PC-3 (cell line): ENCODE results near the gene EPN2. TPM values are rescaled to one million over a fixed set of nuclear protein-coding genes. Genes with fewer than 3 reads are reported as not detected.

Experiments
- ATAC-seq: fragments of 200-7000 bp; cut with Tn5 transposase; 2 replicates; pipeline ENCODE4 v1.9.1; 2020; ENCODE audit warnings: mild to moderate bottlenecking, moderate library complexity
- BruUV-seq: library from RNA; stranded (reverse); fragments of 400-500 nt; replicated peaks from 2 replicates; lab custom pipeline; 2021; lab: Mats Ljungman, UMichigan
- CTCF ChIA-PET: fragments of 300-600 bp; sonication (Branson Sonifier 250); formaldehyde crosslinking; loops from one replicate; lab custom pipeline; 2022; ENCODE audit warnings: antibody characterized with exemption; lab: Charles Lee
- POLR2A ChIA-PET: fragments of 300-600 bp; sonication (Branson Sonifier 250); formaldehyde crosslinking; loops from one replicate; lab custom pipeline; 2022; ENCODE audit warnings: antibody characterized with exemption; ENCODE audit not compliant: unreplicated experiment; lab: Charles Lee
- DNase-seq: peaks from one replicate; pipeline ENCODE4 v3.0.0-alpha.2; 2015
- H2AFZ ChIP-seq: fragments of 300-600 bp; sonication (generic); 2 replicates; pipeline ENCODE4 v1.6.0; 2016; ENCODE audit warnings: antibody characterized with exemption, low read length
- H3F3A ChIP-seq: fragments of 300-600 bp; sonication (generic); one replicate; pipeline ENCODE4 v1.6.0; 2017; ENCODE audit warnings: antibody characterized with exemption, low read length, control low read depth, mild to moderate bottlenecking; ENCODE audit not compliant: unreplicated experiment
- H3K27ac ChIP-seq: fragments of 300-600 bp; sonication (generic); 2 replicates; pipeline ENCODE4 v1.5.1; 2016; ENCODE audit warnings: mild to moderate bottlenecking, low read length
- H3K27me3 ChIP-seq: fragments of 300-600 bp; sonication (generic); 2 replicates; pipeline ENCODE4 v1.6.1; 2016; ENCODE audit warnings: low read length, mixed read lengths
- H3K36me3 ChIP-seq: fragments of 300-600 bp; sonication (generic); 2 replicates; pipeline ENCODE4 v1.6.1; 2016; ENCODE audit warnings: low read depth, mixed run types, low read length, mixed read lengths
- H3K4me1 ChIP-seq: fragments of 300-600 bp; sonication (generic); 2 replicates; pipeline ENCODE4 v1.5.1; 2016; ENCODE audit warnings: low read length; ENCODE audit not compliant: insufficient read depth
- H3K4me2 ChIP-seq: fragments of 300-600 bp; sonication (generic); 2 replicates; pipeline ENCODE4 v1.6.0; 2016; ENCODE audit warnings: low read length
- H3K4me3 ChIP-seq: fragments of 300-600 bp; sonication (generic); 2 replicates; pipeline ENCODE4 v1.5.1; 2016; ENCODE audit warnings: mild to moderate bottlenecking, low read length, mixed read lengths
- H3K79me2 ChIP-seq: fragments of 300-600 bp; sonication (generic); 2 replicates; pipeline ENCODE4 v1.6.1; 2017; ENCODE audit warnings: low read length, mixed read lengths
- H3K9ac ChIP-seq: fragments of 300-600 bp; sonication (generic); 2 replicates; pipeline ENCODE4 v1.6.0; 2016; ENCODE audit warnings: mild to moderate bottlenecking, low read length
- H3K9me2 ChIP-seq: fragments of 300-600 bp; sonication (generic); replicated peaks from 2 replicates; pipeline ENCODE4 v1.6.1; 2016; ENCODE audit warnings: mixed run types, low read length, mixed read lengths
- H3K9me3 ChIP-seq: fragments of 300-600 bp; sonication (generic); 2 replicates; pipeline ENCODE4 v1.6.1; 2016; ENCODE audit warnings: low read length, mixed read lengths
- H4K20me1 ChIP-seq: fragments of 300-600 bp; sonication (generic); 2 replicates; pipeline ENCODE4 v1.6.1; 2016; ENCODE audit warnings: low read length, mixed read lengths
- EZH2 ChIP-seq: fragments of 300-600 bp; sonication (generic); IDR thresholded peaks from one replicate; pipeline ENCODE4 v1.6.1; 2017; ENCODE audit warnings: antibody characterized with exemption, mild to moderate bottlenecking, low read length; ENCODE audit not compliant: unreplicated experiment
- EZH2phosphoT487 ChIP-seq: fragments of 300-600 bp; sonication (generic); IDR thresholded peaks from 2 replicates; pipeline ENCODE4 v1.6.1; 2018; ENCODE audit warnings: mild to moderate bottlenecking, antibody characterized with exemption, low read length, borderline replicate concordance
- intact Hi-C: fragments of 100-400 bp; cut with micrococcal nuclease; formaldehyde crosslinking; loops from 2 replicates; pipeline ENCODE4 v1.9.0; 2023
- total RNA-seq: library from RNA; depleted of rRNA; stranded (reverse); fragments of >200 nt; gene quantifications from 2 replicates; pipeline ENCODE4 v1.2.3, GENCODE V29; 2014
- TF ChIP-seq, protein P1 (sequence below): fragments of 300-600 bp; sonication (generic); conservative IDR thresholded peaks from 2 replicates; pipeline ENCODE4 v1.5.1; 2017; ENCODE audit warnings: antibody characterized with exemption, low read depth, mild to moderate bottlenecking, low read length

Gene EPN2
- total RNA-seq, 1 experiment from 2014 or later, result 46.4 TPM

DNA sequence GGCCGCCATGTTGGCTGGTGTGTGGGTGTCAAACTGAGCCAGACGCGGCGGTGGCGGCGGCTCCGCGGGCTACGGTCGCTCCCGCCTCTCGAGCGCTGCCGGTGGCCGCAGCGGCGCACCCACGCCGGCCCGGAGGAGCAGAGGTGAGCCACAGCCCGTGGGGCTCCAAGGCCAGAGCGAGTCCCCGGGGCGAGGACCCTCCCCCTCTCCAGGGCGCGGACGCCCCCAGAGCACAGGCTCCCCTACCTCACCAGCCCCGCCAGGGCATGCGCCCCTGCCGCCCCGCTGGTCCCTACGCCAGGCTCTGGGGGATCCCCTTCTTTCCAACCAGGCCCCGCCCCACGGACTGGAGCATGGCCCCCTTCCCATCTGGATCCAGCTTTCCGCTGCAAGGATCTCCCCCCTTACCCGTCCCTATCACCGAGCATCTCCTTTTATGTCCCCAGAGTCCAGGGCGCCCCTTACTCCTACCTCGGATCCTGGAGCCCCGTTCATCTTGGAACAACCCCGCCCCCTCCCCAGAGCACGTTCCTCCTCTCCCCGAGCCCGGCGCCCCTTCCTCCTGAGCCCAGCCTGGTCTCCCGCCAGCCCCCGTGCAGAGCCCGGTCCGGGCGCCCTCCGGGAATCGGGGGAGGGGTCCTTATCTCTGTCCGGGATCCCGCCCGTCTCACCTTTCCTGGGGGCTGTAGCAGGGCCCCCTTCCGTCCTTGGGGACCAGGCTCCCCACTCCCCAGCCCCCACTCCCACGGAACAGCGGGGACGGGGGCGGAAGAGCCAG is 412 bp downstream of the EPN2 start:
- Histone ChIP-seq H3K9me3 (no peaks in the 10 kb centered on the region), H3K9ac (peak overlapping the region; percentile 86), H3K9me2 (no peaks in the 10 kb centered on the region), H3K36me3 (peaks cover 4% of the 10 kb centered on the region; the same call in 1 of the 2 replicates), H3K4me2 (peak overlapping the region; percentile 94), H3K27me3 (no peaks in the 10 kb centered on the region), H3F3A (no peaks in the 10 kb centered on the region), H3K79me2 (peaks cover 50% of the 10 kb centered on the region), H2AFZ (peak overlapping the region; percentile 83), H3K27ac (peak overlapping the region; percentile 48), H3K4me3 (peak overlapping the region; percentile 95), H3K4me1 (peaks cover 19% of the 10 kb centered on the region), H4K20me1 (0 out of 2 replicates have a peak, but pooled peaks cover under 1% of the 10 kb centered on the region)
- no TSS peak for BruUV-seq
- POLR2A ChIA-PET, result no interaction called here
- no peak for DNase-seq
- ATAC-seq, result peak; percentile 61
- TF ChIP-seq EZH2 (no peak), EZH2phosphoT487 (no peak)
- TF ChIP-seq, protein P1, sequence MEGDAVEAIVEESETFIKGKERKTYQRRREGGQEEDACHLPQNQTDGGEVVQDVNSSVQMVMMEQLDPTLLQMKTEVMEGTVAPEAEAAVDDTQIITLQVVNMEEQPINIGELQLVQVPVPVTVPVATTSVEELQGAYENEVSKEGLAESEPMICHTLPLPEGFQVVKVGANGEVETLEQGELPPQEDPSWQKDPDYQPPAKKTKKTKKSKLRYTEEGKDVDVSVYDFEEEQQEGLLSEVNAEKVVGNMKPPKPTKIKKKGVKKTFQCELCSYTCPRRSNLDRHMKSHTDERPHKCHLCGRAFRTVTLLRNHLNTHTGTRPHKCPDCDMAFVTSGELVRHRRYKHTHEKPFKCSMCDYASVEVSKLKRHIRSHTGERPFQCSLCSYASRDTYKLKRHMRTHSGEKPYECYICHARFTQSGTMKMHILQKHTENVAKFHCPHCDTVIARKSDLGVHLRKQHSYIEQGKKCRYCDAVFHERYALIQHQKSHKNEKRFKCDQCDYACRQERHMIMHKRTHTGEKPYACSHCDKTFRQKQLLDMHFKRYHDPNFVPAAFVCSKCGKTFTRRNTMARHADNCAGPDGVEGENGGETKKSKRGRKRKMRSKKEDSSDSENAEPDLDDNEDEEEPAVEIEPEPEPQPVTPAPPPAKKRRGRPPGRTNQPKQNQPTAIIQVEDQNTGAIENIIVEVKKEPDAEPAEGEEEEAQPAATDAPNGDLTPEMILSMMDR, result no peak
- CTCF ChIA-PET, result no interaction called here
- intact Hi-C loops, result no loop called here

DNA sequence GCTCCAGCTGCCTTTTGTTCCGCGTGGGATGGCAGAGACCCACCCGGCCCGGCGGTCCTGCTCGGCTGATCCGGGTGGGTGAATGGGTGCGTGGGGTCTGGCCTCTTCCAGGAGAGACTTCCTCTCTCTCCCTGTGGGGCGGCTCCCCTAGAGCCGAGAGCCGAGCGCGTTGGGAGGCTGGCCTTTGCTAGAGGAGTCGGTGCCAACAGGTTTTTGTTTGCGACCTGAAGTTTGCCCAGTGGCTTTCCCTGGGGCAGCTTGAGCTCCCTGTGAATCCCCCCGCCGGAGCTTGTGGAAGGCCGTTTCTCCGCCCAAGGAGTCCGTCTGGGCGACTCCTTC is 970 bp downstream of the EPN2 start:
- Histone ChIP-seq H3K4me1 (peaks cover 24% of the 10 kb centered on the region), H3K4me2 (peak overlapping the region; percentile 94), H3K27ac (peak overlapping the region; percentile 48; the same call in 1 of the 2 replicates), H3F3A (no peaks in the 10 kb centered on the region), H3K9me2 (no peaks in the 10 kb centered on the region), H3K9me3 (no peaks in the 10 kb centered on the region), H3K4me3 (peak overlapping the region; percentile 95), H4K20me1 (0 out of 2 replicates have a peak, but pooled peaks cover 4% of the 10 kb centered on the region), H3K79me2 (peaks cover 56% of the 10 kb centered on the region), H3K27me3 (no peaks in the 10 kb centered on the region), H3K9ac (peak overlapping the region; percentile 86), H3K36me3 (peaks cover 4% of the 10 kb centered on the region; the same call in 1 of the 2 replicates), H2AFZ (peak overlapping the region; percentile 83)
- POLR2A ChIA-PET, result no interaction called here
- intact Hi-C loops, result no loop called here
- BruUV-seq, result no TSS peak
- CTCF ChIA-PET, result no interaction called here
- DNase-seq, result peak; percentile 45
- no peak; the same call in 1 of the 2 replicates for ATAC-seq
- TF ChIP-seq EZH2phosphoT487 (no peak), EZH2 (no peak)
- TF ChIP-seq, protein P1, result no peak

DNA sequence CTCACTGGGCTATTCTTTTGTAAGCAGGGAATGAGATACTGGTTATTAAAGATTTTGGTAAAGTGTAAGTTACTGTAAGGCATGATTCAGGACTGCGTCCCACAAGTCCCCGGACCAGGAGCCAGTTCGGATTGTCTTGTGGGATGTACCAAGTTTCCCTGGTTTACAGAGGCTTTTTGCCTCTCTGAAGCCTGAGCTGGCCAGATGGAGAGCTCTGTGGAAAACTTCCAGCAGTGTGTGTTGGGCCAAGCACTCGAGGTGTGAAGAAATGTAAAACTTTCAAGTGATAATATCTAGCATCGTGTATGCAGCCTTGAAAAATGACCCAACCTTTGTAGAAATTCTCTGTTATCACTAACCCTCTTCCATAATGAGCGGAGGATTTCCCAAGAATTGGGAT is 2.4 kb downstream of the EPN2 start:
- 0 out of 2 replicates have a peak, but pooled peaks cover 4% of the 10 kb centered on the region for H4K20me1 ChIP-seq
- H3F3A ChIP-seq, result no peaks in the 10 kb centered on the region
- DNase-seq (no peak), ATAC-seq (no peak)
- BruUV-seq, result no TSS peak
- peaks cover 4% of the 10 kb centered on the region; the same call in 1 of the 2 replicates for H3K36me3 ChIP-seq
- H3K27me3 ChIP-seq, result no peaks in the 10 kb centered on the region
- no peak overlapping the region for H2AFZ ChIP-seq
- no peak for TF ChIP-seq EZH2phosphoT487
- no peak for TF ChIP-seq EZH2
- TF ChIP-seq, protein P1, result no peak
- peaks cover 24% of the 10 kb centered on the region for H3K4me1 ChIP-seq
- no peak overlapping the region for H3K4me2 ChIP-seq
- intact Hi-C loops, result no loop called here
- no peaks in the 10 kb centered on the region for H3K9me2 ChIP-seq
- H3K27ac ChIP-seq, result no peak overlapping the region
- H3K4me3 ChIP-seq, result no peak overlapping the region
- ChIA-PET POLR2A (no interaction called here), CTCF (no interaction called here)
- peaks cover 68% of the 10 kb centered on the region for H3K79me2 ChIP-seq
- no peak overlapping the region for H3K9ac ChIP-seq
- no peaks in the 10 kb centered on the region for H3K9me3 ChIP-seq
